GM23338 (cell line): ENCODE measurements around the gene PYY. TPM values are rescaled to one million over a fixed set of nuclear protein-coding genes. Genes with fewer than 3 reads are reported as not detected.

Experiments
- ATAC-seq: fragments of 200-7000 bp; cut with Tn5 transposase; 3 replicates; pipeline ENCODE4 v1.9.1; 2020
- DNase-seq: peaks from one replicate; pipeline ENCODE4 v3.0.0-alpha.2; 2015; ENCODE audit warnings: low spot score
- H2AFZ ChIP-seq: fragments of 200-600 bp; sonication (generic); 2 replicates; pipeline ENCODE4 v1.8.0; 2016; ENCODE audit warnings: antibody characterized with exemption, mild to moderate bottlenecking, moderate library complexity
- H3F3A ChIP-seq: fragments of 200-600 bp; sonication (generic); replicated peaks from 2 replicates; pipeline ENCODE4 v1.8.0; 2017; ENCODE audit warnings: antibody characterized with exemption, mixed run types, low read depth
- H3K27ac ChIP-seq: fragments of 200-600 bp; sonication (generic); 2 replicates; pipeline ENCODE4 v1.6.1; 2016; ENCODE audit warnings: low read depth
- H3K27me3 ChIP-seq: fragments of 200-600 bp; sonication (generic); 2 replicates; pipeline ENCODE4 v1.8.0; 2016; ENCODE audit warnings: mild to moderate bottlenecking, mixed run types, moderate library complexity; ENCODE audit not compliant: insufficient read depth
- H3K36me3 ChIP-seq: fragments of 200-600 bp; sonication (generic); 2 replicates; pipeline ENCODE4 v1.8.0; 2016; ENCODE audit warnings: mild to moderate bottlenecking; ENCODE audit not compliant: insufficient read depth
- H3K4me1 ChIP-seq: fragments of 200-600 bp; sonication (generic); 2 replicates; pipeline ENCODE4 v1.8.0; 2016; ENCODE audit warnings: mild to moderate bottlenecking, moderate library complexity; ENCODE audit not compliant: insufficient read depth
- H3K4me2 ChIP-seq: fragments of 200-600 bp; sonication (generic); 2 replicates; pipeline ENCODE4 v1.7.1; 2017; ENCODE audit warnings: mixed run types
- H3K4me3 ChIP-seq: fragments of 200-600 bp; sonication (generic); 2 replicates; pipeline ENCODE4 v1.6.1; 2016; ENCODE audit warnings: mixed run types
- H3K79me2 ChIP-seq: fragments of 200-600 bp; sonication (generic); replicated peaks from 2 replicates; pipeline ENCODE4 v1.8.0; 2017; ENCODE audit warnings: mild to moderate bottlenecking; ENCODE audit not compliant: insufficient read depth
- H3K9me2 ChIP-seq: fragments of 200-600 bp; sonication (generic); 2 replicates; pipeline ENCODE4 v1.8.0; 2017; ENCODE audit not compliant: insufficient read depth
- H4K20me1 ChIP-seq: fragments of 200-600 bp; sonication (generic); replicated peaks from 2 replicates; pipeline ENCODE4 v1.8.0; 2017; ENCODE audit warnings: mild to moderate bottlenecking; ENCODE audit not compliant: insufficient read depth
- H3K27ac Mint-ChIP-seq: 2 replicates; pipeline ENCODE4 v1.8.0; 2020; ENCODE audit warnings: inconsistent platforms, mild to moderate bottlenecking, moderate library complexity, mixed read lengths
- H3K27me3 Mint-ChIP-seq: 3 replicates; pipeline ENCODE4 v1.8.0; 2022; ENCODE audit warnings: low read depth, mild to moderate bottlenecking, moderate library complexity, mixed read lengths, inconsistent platforms; ENCODE audit not compliant: insufficient read depth, poor library complexity
- H3K36me3 Mint-ChIP-seq: 3 replicates; pipeline ENCODE4 v1.8.0; 2021; ENCODE audit warnings: low read depth, mild to moderate bottlenecking, inconsistent platforms, moderate library complexity, mixed read lengths
- H3K4me1 Mint-ChIP-seq: 3 replicates; pipeline ENCODE4 v1.8.0; 2020; ENCODE audit warnings: mild to moderate bottlenecking, inconsistent platforms, mixed read lengths
- H3K4me3 Mint-ChIP-seq: 3 replicates; pipeline ENCODE4 v1.8.0; 2021; ENCODE audit warnings: moderate library complexity, mild to moderate bottlenecking, inconsistent platforms, mixed read lengths
- H3K9me3 Mint-ChIP-seq: 3 replicates; pipeline ENCODE4 v1.8.0; 2020; ENCODE audit warnings: moderate library complexity, mild to moderate bottlenecking, inconsistent platforms, mixed read lengths
- CREB1 ChIP-seq: fragments of 250-450 bp; sonication (Bioruptor Pico); IDR thresholded peaks from 2 replicates; pipeline ENCODE4 v1.5.0; 2020; ENCODE audit warnings: low read depth, mild to moderate bottlenecking, moderate library complexity
- CTCF ChIP-seq, 2 experiments: fragments of 200-600 bp in 1 of 2; sonication (generic) in 1 of 2; conservative IDR thresholded peaks; 2 replicates each; pipeline versions ENCODE4 v1.5.1 to v1.6.1; 2016 to 2017; ENCODE audit warnings: antibody characterized with exemption in 2 of 2, low read depth in 2 of 2, mild to moderate bottlenecking in 2 of 2, moderate library complexity in 1 of 2
- EZH2 ChIP-seq: fragments of 200-600 bp; sonication (generic); IDR thresholded peaks from one replicate; pipeline ENCODE4 v1.8.0; 2017; ENCODE audit warnings: antibody characterized with exemption, mild to moderate bottlenecking, low read depth; ENCODE audit not compliant: unreplicated experiment
- JUNB ChIP-seq: IDR thresholded peaks from one replicate; pipeline ENCODE4 v1.6.1; 2016; ENCODE audit warnings: antibody characterized with exemption; ENCODE audit not compliant: unreplicated experiment
- NANOG ChIP-seq: IDR thresholded peaks from 2 replicates; pipeline ENCODE4 v1.6.1; 2016; ENCODE audit warnings: antibody characterized with exemption, borderline replicate concordance
- STAT1 ChIP-seq: IDR thresholded peaks from one replicate; pipeline ENCODE4 v1.6.1; 2016; ENCODE audit warnings: antibody characterized with exemption; ENCODE audit not compliant: unreplicated experiment
- ZNF462 ChIP-seq: fragments of 250-450 bp; sonication (Bioruptor Pico); IDR thresholded peaks from 2 replicates; pipeline ENCODE4 v1.5.0; 2020; ENCODE audit warnings: mild to moderate bottlenecking, moderate library complexity
- polyA plus RNA-seq: library from polyadenylated mRNA; unstranded; fragments of >200 nt; fragmentation: Nextera tagmentation; extraction: Ambion mirVana; gene quantifications from 2 replicates; pipeline ENCODE4 v1.2.1, GENCODE V29; 2016
- total RNA-seq: library from RNA; depleted of rRNA; stranded (reverse); fragments of >200 nt; shearing (Covaris generic); gene quantifications from 2 replicates; pipeline ENCODE4 v1.2.3, GENCODE V29; 2014

Gene PYY
- total and polyA plus RNA-seq, 2 experiments from 2014 or later: 0.56 to 8.5 TPM

GRCh38 chr17:43975898-43976297, 22.2 kb upstream of the PYY start:
- 0 out of 2 replicates have a peak, but pooled peaks cover 3% of the 10 kb centered on the region for H3F3A ChIP-seq
- Mint-ChIP-seq H3K27ac (no peak overlapping the region), H3K4me3 (no peak overlapping the region), H3K27me3 (peaks cover 3% of the 10 kb centered on the region), H3K4me1 (no peaks in the 10 kb centered on the region), H3K9me3 (no peaks in the 10 kb centered on the region), H3K36me3 (no peaks in the 10 kb centered on the region)
- H3K27me3 ChIP-seq: no peaks in the 10 kb centered on the region
- no peak overlapping the region for H2AFZ ChIP-seq
- H3K9me2 ChIP-seq: no peaks in the 10 kb centered on the region
- DNase-seq: no peak
- TF ChIP-seq STAT1 (no peak), EZH2 (no peak), CREB1 (no peak), CTCF (conservative IDR thresholded peaks at IDR 0.05; ENCODE audit: low read depth in 2 of 2) (no peak), JUNB (no peak), NANOG (no peak), ZNF462 (CRISPR knock-in tag) (no peak)
- no peaks in the 10 kb centered on the region for H3K4me1 ChIP-seq
- H3K36me3 ChIP-seq: no peaks in the 10 kb centered on the region
- H3K4me3 ChIP-seq: no peak overlapping the region
- H4K20me1 ChIP-seq: no peaks in the 10 kb centered on the region
- H3K27ac ChIP-seq: no peak overlapping the region
- no peaks in the 10 kb centered on the region for H3K79me2 ChIP-seq
- ATAC-seq: no peak
- no peak overlapping the region for H3K4me2 ChIP-seq
